GM18508 (cell line): ENCODE data around the gene SLC39A7.
"Not testable (repeated sequence)": the region's sequence is repeated elsewhere in the genome, so short reads cannot be mapped to it uniquely, and the experiment has no call there.

Experiments
- ATAC-seq: cut with Tn5 transposase; IDR thresholded peaks from one replicate; pipeline ENCODE4 v1.9.1; 2021; ENCODE audit warnings: moderate number of reproducible peaks; ENCODE audit not compliant: insufficient read depth, unreplicated experiment

Gene SLC39A7

GRCh38 chr6:33217246-33217645 is 16.6 kb downstream of the SLC39A7 start:
- no peak for ATAC-seq

GRCh38 chr6:33217681-33218080 is 17.0 kb downstream of the SLC39A7 start:
- ATAC-seq = no peak

- not testable (repeated sequence) for ATAC-seq
Measured at GRCh38 chr6:33226503-33227120, 25.9 kb downstream of the SLC39A7 start.

GRCh38 chr6:33235221-33235634 is 34.6 kb downstream of the SLC39A7 start:
- ATAC-seq = no peak

- ATAC-seq = no peak
Measured at GRCh38 chr6:33236328-33236727, 35.7 kb downstream of the SLC39A7 start.

- ATAC-seq = no peak
Measured at GRCh38 chr6:33236852-33237251, 36.2 kb downstream of the SLC39A7 start.

GRCh38 chr6:33237741-33238140 is 37.1 kb downstream of the SLC39A7 start:
- ATAC-seq = no peak

GRCh38 chr6:33241968-33242367 is 41.3 kb downstream of the SLC39A7 start:
- no peak for ATAC-seq

- ATAC-seq = no peak
Measured at GRCh38 chr6:33243476-33243875, 42.8 kb downstream of the SLC39A7 start.

GRCh38 chr6:33247977-33248642 is 47.4 kb downstream of the SLC39A7 start:
- ATAC-seq = no peak

- no peak for ATAC-seq
Measured at GRCh38 chr6:33248643-33248931, 47.9 kb downstream of the SLC39A7 start.

- peak; percentile 71 for ATAC-seq
Measured at GRCh38 chr6:33248932-33249731, 48.5 kb downstream of the SLC39A7 start.

- ATAC-seq = no peak
Measured at GRCh38 chr6:33249732-33250630, 49.3 kb downstream of the SLC39A7 start.

- ATAC-seq = no peak
Measured at GRCh38 chr6:33250731-33251130, 50.1 kb downstream of the SLC39A7 start.

- ATAC-seq = no peak
Measured at GRCh38 chr6:33251395-33252012, 50.8 kb downstream of the SLC39A7 start.

- ATAC-seq = no peak
Measured at GRCh38 chr6:33252759-33253158, 52.1 kb downstream of the SLC39A7 start.
